ENCODE measurements around the gene RPS19BP1. TPM values are rescaled to one million over a fixed set of nuclear protein-coding genes. Genes with fewer than 3 reads are reported as not detected.

RPS19BP1 gene
- total RNA-seq, 1 experiment from 2014 or later: 80.4 TPM

GRCh38 chr22:39494471-39495120 is 38.0 kb downstream of the RPS19BP1 start:
- Histone ChIP-seq H4K20me1 (ENCODE audit: insufficient read depth) (no peaks in the 10 kb centered on the region), H3K36me3 (ENCODE audit: control insufficient read depth in 1 of 2, insufficient read depth in 2 of 2, low read length in 2 of 2) (no peaks in the 10 kb centered on the region), H3K4me1 (ENCODE audit: control insufficient read depth in 1 of 2, insufficient read depth in 2 of 2, low read length in 2 of 2) (peaks cover 7 to 36% of the 10 kb centered on the region in 2 experiments), H3K4me2 (ENCODE audit: low read length) (no peak overlapping the region), H3K9me3 (ENCODE audit: control insufficient read depth in 1 of 2, insufficient read depth in 1 of 2, low read depth in 1 of 2, low read length in 2 of 2) (no peaks in the 10 kb centered on the region), H3K9ac (ENCODE audit: low read length) (no peak overlapping the region), H3K9me2 (ENCODE audit: insufficient read depth) (no peaks in the 10 kb centered on the region), H3K27me3 (ENCODE audit: insufficient read depth, low read length) (no peaks in the 10 kb centered on the region), H3K27ac (ENCODE audit: low read depth, low read length) (no peak overlapping the region), H3K4me3 (replicated peaks in 1 of 2; ENCODE audit: low read depth in 1 of 2, low read length in 2 of 2) (no peak overlapping the region), H3K79me2 (ENCODE audit: insufficient read depth, low read length) (no peaks in the 10 kb centered on the region), H2AFZ (ENCODE audit: low read depth, low read length, poor library complexity, severe bottlenecking) (no peak overlapping the region)
- BruUV-seq (replicated peaks): no TSS peak
- RAD21 ChIA-PET (ENCODE audit: low non-redundant PET in 1 of 2, low total read pairs in 2 of 2, uncharacterized antibody in 2 of 2, unreplicated experiment in 2 of 2): no interaction called here
- CTCF ChIA-PET: interaction anchor here (1.1 to 9.0 kb wide), 7 partner anchors 7 to 530 kb away, joined by 3 to 86 read pairs (median 5); partner anchors contain the start of gene MIEF1
- ATAC-seq (no peak), DNase-seq (ENCODE audit: low read depth, low spot score) (no peak)
- TF ChIP-seq RAD21 (IDR thresholded peaks at IDR 0.05; ENCODE audit: low read depth) (no peak), SP1 (IDR thresholded peaks at IDR 0.05; ENCODE audit: low read depth) (no peak), CTCF (IDR thresholded peaks at IDR 0.05 in 2 of 3, conservative IDR thresholded peaks at IDR 0.05 in 1 of 3; ENCODE audit: borderline replicate concordance in 1 of 3, insufficient read depth in 1 of 3, low read depth in 2 of 3, low read length in 2 of 3) (no peak), ZFX (IDR thresholded peaks at IDR 0.05) (no peak), POLR2A (IDR thresholded peaks at IDR 0.05; ENCODE audit: borderline replicate concordance, extremely low read depth, insufficient read depth, insufficient read length) (no peak), FOSL1 (IDR thresholded peaks at IDR 0.05; ENCODE audit: low read depth) (no peak), ZNF274 (IDR thresholded peaks at IDR 0.05; ENCODE audit: low read depth, low read length) (no peak), EZH2 (IDR thresholded peaks at IDR 0.05) (no peak), ATF3 (IDR thresholded peaks at IDR 0.05) (no peak), POLR2AphosphoS5 (IDR thresholded peaks at IDR 0.05; ENCODE audit: low read depth, low read length) (no peak), REST (IDR thresholded peaks at IDR 0.05; ENCODE audit: low read depth) (no peak), YY1 (IDR thresholded peaks at IDR 0.05; ENCODE audit: extremely low read depth, insufficient replicate concordance, low read depth, low read length) (no peak), CEBPB (IDR thresholded peaks at IDR 0.05; ENCODE audit: low read depth) (no peak), SRF (IDR thresholded peaks at IDR 0.05; ENCODE audit: low read depth) (no peak), EGR1 (IDR thresholded peaks at IDR 0.05; ENCODE audit: low read depth) (no peak)
- intact Hi-C loops (cut with micrococcal nuclease): no loop called here
- POLR2A ChIA-PET: interaction anchor here (1.0 kb wide), 1 partner anchor 25 kb away, joined by 4 read pairs; the partner anchor contains the start of gene ATF4
